GM12872 (cell line): ENCODE results near the gene CAP1.

Experiments
- CTCF ChIP-seq: IDR thresholded peaks from 3 replicates; pipeline ENCODE4 v1.5.1; 2011; ENCODE audit warnings: low read depth, mild to moderate bottlenecking, low read length, moderate library complexity; ENCODE audit not compliant: insufficient read depth

Gene CAP1

GRCh38 chr1:40044110-40044509, 3.6 kb downstream of the CAP1 start:
- TF ChIP-seq CTCF: no peak

- TF ChIP-seq CTCF: no peak
Measured at GRCh38 chr1:40045182-40045581, 4.7 kb downstream of the CAP1 start.

- TF ChIP-seq CTCF: no peak
Measured at GRCh38 chr1:40045766-40046165, 5.2 kb downstream of the CAP1 start.

GRCh38 chr1:40047276-40047675, 6.7 kb downstream of the CAP1 start:
- TF ChIP-seq CTCF: no peak

GRCh38 chr1:40047769-40048168, 7.2 kb downstream of the CAP1 start:
- no peak for TF ChIP-seq CTCF

GRCh38 chr1:40049725-40050124, 9.2 kb downstream of the CAP1 start:
- TF ChIP-seq CTCF: no peak

- TF ChIP-seq CTCF: no peak
Measured at GRCh38 chr1:40050863-40051262, 10.3 kb downstream of the CAP1 start.

- no peak for TF ChIP-seq CTCF
Measured at GRCh38 chr1:40053138-40053887, 12.8 kb downstream of the CAP1 start.
